ENCODE data around the gene COL25A1. TPM values are rescaled to one million over a fixed set of nuclear protein-coding genes. Genes with fewer than 3 reads are reported as not detected.

Gene COL25A1
- total RNA-seq, 1 experiment from 2014 or later: 8.8 TPM

DNA sequence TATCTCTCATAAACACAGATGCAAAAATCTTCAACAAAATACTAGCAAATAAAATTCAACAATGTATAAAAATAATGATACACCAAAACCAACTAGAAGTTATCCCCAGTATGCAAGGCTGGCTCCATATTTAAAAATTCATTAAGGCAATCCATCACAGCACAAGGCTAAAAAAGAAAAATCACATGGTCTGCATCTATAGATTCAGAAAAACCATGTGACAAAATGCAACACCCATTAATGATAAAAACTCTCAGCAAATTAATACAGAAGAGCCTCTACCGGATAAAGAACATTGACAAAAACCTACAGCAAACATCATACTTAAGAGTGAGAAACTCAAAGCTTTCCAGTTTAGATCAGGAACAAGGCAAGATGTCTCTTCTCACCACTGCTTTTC lies 182.6 kb downstream of the COL25A1 start:
- H3K9me3 ChIP-seq (ENCODE audit: low read depth, low read length, poor library complexity, severe bottlenecking): no peaks in the 10 kb centered on the region

DNA sequence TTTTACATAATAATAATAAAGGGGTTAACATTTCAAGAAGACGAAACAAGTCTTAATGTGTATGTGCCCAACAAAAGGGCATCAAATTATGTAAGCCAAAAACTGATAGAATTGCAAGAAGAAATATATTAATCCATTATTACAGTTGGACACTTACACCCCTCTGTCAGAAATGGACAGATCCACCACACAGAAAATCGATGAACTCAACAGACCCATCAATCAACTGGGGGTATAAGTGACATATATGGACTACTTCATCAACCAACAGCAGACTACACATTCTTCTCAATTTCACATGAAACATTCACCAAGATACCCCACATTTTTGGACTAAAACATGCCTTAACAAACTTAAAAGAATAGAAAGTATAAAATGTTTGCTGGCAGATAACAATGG lies 183.8 kb downstream of the COL25A1 start:
- Histone ChIP-seq H3K36me3 (ENCODE audit: insufficient read depth, low read length, poor library complexity, severe bottlenecking) (no peaks in the 10 kb centered on the region), H3K9me3 (ENCODE audit: low read depth, low read length, poor library complexity, severe bottlenecking) (no peaks in the 10 kb centered on the region), H3K4me1 (ENCODE audit: insufficient read depth, low read length, poor library complexity, severe bottlenecking) (peaks cover 4% of the 10 kb centered on the region), H3K4me3 (ENCODE audit: low read depth, low read length, poor library complexity, severe bottlenecking) (no peak overlapping the region), H3K27ac (ENCODE audit: low read depth, low read length, poor library complexity, severe bottlenecking) (no peak overlapping the region), H3K27me3 (replicated peaks; ENCODE audit: insufficient read depth, low read depth, low read length, poor library complexity) (no peaks in the 10 kb centered on the region)
- ChIA-PET POLR2A (ENCODE audit: low non-redundant PET) (no interaction called here), CTCF (no interaction called here)
- no peak for DNase-seq (ENCODE audit: low spot score)
- intact Hi-C loops (cut with micrococcal nuclease; ENCODE audit: unreplicated experiment): no loop called here
- BruUV-seq (replicated peaks): no TSS peak
- TF ChIP-seq EZH2 (IDR thresholded peaks at IDR 0.05; ENCODE audit: borderline replicate concordance, low read depth, low read length, poor library complexity, severe bottlenecking): no peak
- TF ChIP-seq, protein P1, sequence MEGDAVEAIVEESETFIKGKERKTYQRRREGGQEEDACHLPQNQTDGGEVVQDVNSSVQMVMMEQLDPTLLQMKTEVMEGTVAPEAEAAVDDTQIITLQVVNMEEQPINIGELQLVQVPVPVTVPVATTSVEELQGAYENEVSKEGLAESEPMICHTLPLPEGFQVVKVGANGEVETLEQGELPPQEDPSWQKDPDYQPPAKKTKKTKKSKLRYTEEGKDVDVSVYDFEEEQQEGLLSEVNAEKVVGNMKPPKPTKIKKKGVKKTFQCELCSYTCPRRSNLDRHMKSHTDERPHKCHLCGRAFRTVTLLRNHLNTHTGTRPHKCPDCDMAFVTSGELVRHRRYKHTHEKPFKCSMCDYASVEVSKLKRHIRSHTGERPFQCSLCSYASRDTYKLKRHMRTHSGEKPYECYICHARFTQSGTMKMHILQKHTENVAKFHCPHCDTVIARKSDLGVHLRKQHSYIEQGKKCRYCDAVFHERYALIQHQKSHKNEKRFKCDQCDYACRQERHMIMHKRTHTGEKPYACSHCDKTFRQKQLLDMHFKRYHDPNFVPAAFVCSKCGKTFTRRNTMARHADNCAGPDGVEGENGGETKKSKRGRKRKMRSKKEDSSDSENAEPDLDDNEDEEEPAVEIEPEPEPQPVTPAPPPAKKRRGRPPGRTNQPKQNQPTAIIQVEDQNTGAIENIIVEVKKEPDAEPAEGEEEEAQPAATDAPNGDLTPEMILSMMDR (conservative IDR thresholded peaks at IDR 0.05; ENCODE audit: low read depth, low read length): no peak

More for the DNA sequence above, 182.6 kb downstream of the COL25A1 start:
- Histone ChIP-seq H3K4me3 (ENCODE audit: low read depth, low read length, poor library complexity, severe bottlenecking) (no peak overlapping the region), H3K27ac (ENCODE audit: low read depth, low read length, poor library complexity, severe bottlenecking) (no peak overlapping the region), H3K4me1 (ENCODE audit: insufficient read depth, low read length, poor library complexity, severe bottlenecking) (peaks cover 8% of the 10 kb centered on the region), H3K36me3 (ENCODE audit: insufficient read depth, low read length, poor library complexity, severe bottlenecking) (no peaks in the 10 kb centered on the region), H3K27me3 (replicated peaks; ENCODE audit: insufficient read depth, low read depth, low read length, poor library complexity) (no peaks in the 10 kb centered on the region)
- BruUV-seq (replicated peaks): no TSS peak
- ChIA-PET CTCF (no interaction called here), POLR2A (ENCODE audit: low non-redundant PET) (no interaction called here)
- TF ChIP-seq EZH2 (IDR thresholded peaks at IDR 0.05; ENCODE audit: borderline replicate concordance, low read depth, low read length, poor library complexity, severe bottlenecking): no peak
- TF ChIP-seq, protein P1 (conservative IDR thresholded peaks at IDR 0.05; ENCODE audit: low read depth, low read length): no peak
- intact Hi-C loops (cut with micrococcal nuclease; ENCODE audit: unreplicated experiment): no loop called here
- no peak for DNase-seq (ENCODE audit: low spot score)

- Histone ChIP-seq H3K4me3 (ENCODE audit: low read depth, low read length, poor library complexity, severe bottlenecking) (no peak overlapping the region), H3K36me3 (ENCODE audit: insufficient read depth, low read length, poor library complexity, severe bottlenecking) (no peaks in the 10 kb centered on the region), H3K9me3 (ENCODE audit: low read depth, low read length, poor library complexity, severe bottlenecking) (no peaks in the 10 kb centered on the region), H3K4me1 (ENCODE audit: insufficient read depth, low read length, poor library complexity, severe bottlenecking) (peaks cover 4% of the 10 kb centered on the region), H3K27ac (ENCODE audit: low read depth, low read length, poor library complexity, severe bottlenecking) (no peak overlapping the region), H3K27me3 (replicated peaks; ENCODE audit: insufficient read depth, low read depth, low read length, poor library complexity) (no peaks in the 10 kb centered on the region)
- intact Hi-C loops (cut with micrococcal nuclease; ENCODE audit: unreplicated experiment): no loop called here
- CTCF ChIA-PET: no interaction called here
- no peak for DNase-seq (ENCODE audit: low spot score)
- POLR2A ChIA-PET (ENCODE audit: low non-redundant PET): no interaction called here
- no TSS peak for BruUV-seq (replicated peaks)
- TF ChIP-seq EZH2 (IDR thresholded peaks at IDR 0.05; ENCODE audit: borderline replicate concordance, low read depth, low read length, poor library complexity, severe bottlenecking): no peak
- TF ChIP-seq, protein P1 (conservative IDR thresholded peaks at IDR 0.05; ENCODE audit: low read depth, low read length): no peak
Observed at GRCh38 chr4:109114501-109114900, 188.0 kb downstream of the COL25A1 start.
